Lung (tissue), 12 donors: ENCODE results near the gene XK. TPM values are rescaled to one million over a fixed set of nuclear protein-coding genes. Genes with fewer than 3 reads are reported as not detected.

Experiments
- ATAC-seq: fragments of 200-7000 bp; cut with Tn5 transposase; one replicate; pipeline ENCODE4 v1.9.1; 2020; ENCODE audit warnings: moderate number of reproducible peaks; ENCODE audit not compliant: insufficient read depth, low FRiP score
- DNase-seq, 3 donors: peaks; one replicate each; pipeline ENCODE4 v3.0.0-alpha.2; 2013 to 2017
- H3K27ac ChIP-seq, 2 donors: one replicate each; pipeline ENCODE4 v1.5.1; 2013; ENCODE audit warnings: mild to moderate bottlenecking in 2 of 2, moderate library complexity in 2 of 2, control low read depth in 1 of 2, inconsistent platforms in 1 of 2, low read depth in 1 of 2, low read length in 1 of 2
- H3K27me3 ChIP-seq, 3 donors: one replicate each; pipeline ENCODE4 v1.5.1; 2013; ENCODE audit warnings: low read length in 2 of 3; ENCODE audit not compliant: control insufficient read depth in 3 of 3, insufficient read depth in 3 of 3
- H3K36me3 ChIP-seq, 4 donors: one replicate each; pipeline ENCODE4 v1.5.1; 2013; ENCODE audit warnings: low read length in 4 of 4, mild to moderate bottlenecking in 1 of 4, moderate library complexity in 1 of 4; ENCODE audit not compliant: control insufficient read depth in 4 of 4, insufficient read depth in 4 of 4
- H3K4me1 ChIP-seq, 5 donors: one replicate each; pipeline ENCODE4 v1.5.1; 2013; ENCODE audit warnings: low read length in 5 of 5, mild to moderate bottlenecking in 2 of 5, moderate library complexity in 1 of 5; ENCODE audit not compliant: control insufficient read depth in 5 of 5, insufficient read depth in 5 of 5
- H3K4me3 ChIP-seq: one replicate; pipeline ENCODE4 v1.5.1; 2013; ENCODE audit warnings: mild to moderate bottlenecking, control low read depth, moderate library complexity
- H3K9ac ChIP-seq, 2 donors: one replicate each; pipeline ENCODE4 v1.5.1; 2013; ENCODE audit warnings: low read length in 2 of 2, control low read depth in 1 of 2; ENCODE audit not compliant: insufficient read depth in 1 of 2
- H3K9me3 ChIP-seq, 4 donors: one replicate each; pipeline ENCODE4 v1.5.1; 2013; ENCODE audit warnings: low read length in 3 of 4, mild to moderate bottlenecking in 1 of 4, moderate library complexity in 1 of 4; ENCODE audit not compliant: control insufficient read depth in 4 of 4, insufficient read depth in 3 of 4
- CTCF ChIP-seq: IDR thresholded peaks from 2 replicates; pipeline ENCODE4 v1.5.1; 2012; ENCODE audit warnings: mild to moderate bottlenecking; ENCODE audit errors: control extremely low read depth, extremely low read depth
- WGBS, 2 donors: extraction: QIAGEN DNeasy Blood & Tissue Kit; methylation state at CpG; one replicate each; pipeline ENCODE4 v1.1.7; 2013; 5-methylcytosine and 5-hydroxymethylcytosine counted together
- polyA plus RNA-seq, 2 donors: library from polyadenylated mRNA; stranded (reverse); fragments of 200-250 nt; gene quantifications; one replicate each; pipeline ENCODE4 v1.2.1, GENCODE V29; 2013
- total RNA-seq, 2 donors: library from RNA; depleted of rRNA in 1 of 2; stranded (reverse); fragments of >200 nt in 1 of 2; gene quantifications; one replicate each; pipeline ENCODE4 v1.2.1, GENCODE V29; 2014 to 2021
- donor health status: control.
- donor health status: control.
- donor health status: Bipolar disorder and iron deficiency.
- donor health status: healthy.
- donor health status: DM: yes; HTN: yes; CAD: no.

XK gene
- total and polyA plus RNA-seq, 4 donors: 0.86 to 7.3 (median 2.1) TPM

GRCh38 chrX:37651921-37652452, 33.6 kb upstream of the XK start:
- Histone ChIP-seq H3K9me3 (peaks cover 0 to 2% (median 0%) of the 10 kb centered on the region in 4 donors), H3K4me1 (no peaks in the 10 kb centered on the region), H3K27ac (no peak overlapping the region), H3K9ac (no peak overlapping the region), H3K27me3 (peaks cover 0 to 9% (median 4%) of the 10 kb centered on the region in 3 donors), H3K4me3 (no peak overlapping the region), H3K36me3 (no peaks in the 10 kb centered on the region)
- ATAC-seq: no peak
- TF ChIP-seq CTCF: no peak
- 64 to 83% methylated on average over 1 of the region's 1 CpG for WGBS, 2 donors
- no peak for DNase-seq

GRCh38 chrX:37652589-37653231, 32.9 kb upstream of the XK start:
- Histone ChIP-seq H3K9ac (no peak overlapping the region), H3K36me3 (no peaks in the 10 kb centered on the region), H3K9me3 (peaks cover 0 to 2% (median 0%) of the 10 kb centered on the region in 4 donors), H3K27ac (no peak overlapping the region), H3K27me3 (peaks cover 0 to 9% (median 7%) of the 10 kb centered on the region in 3 donors), H3K4me3 (no peak overlapping the region), H3K4me1 (no peaks in the 10 kb centered on the region)
- DNase-seq: no peak
- no peak for TF ChIP-seq CTCF
- 84 to 90% methylated on average over 8 of the region's 8 CpGs for WGBS, 2 donors
- ATAC-seq: no peak

GRCh38 chrX:37653397-37654085, 32.0 kb upstream of the XK start:
- H3K27me3 ChIP-seq: peaks cover 0 to 9% (median 9%) of the 10 kb centered on the region in 3 donors
- H3K4me1 ChIP-seq: no peaks in the 10 kb centered on the region
- DNase-seq: no peak
- no peak overlapping the region for H3K9ac ChIP-seq
- H3K36me3 ChIP-seq: no peaks in the 10 kb centered on the region
- 70 to 100% methylated on average over 1 of the region's 1 CpG for WGBS, 2 donors
- no peak for ATAC-seq
- H3K9me3 ChIP-seq: peaks cover 0 to 2% (median 0%) of the 10 kb centered on the region in 4 donors
- H3K27ac ChIP-seq: no peak overlapping the region
- TF ChIP-seq CTCF: no peak
- no peak overlapping the region for H3K4me3 ChIP-seq
